Breast epithelium (tissue), 4 donors: Measurements from ENCODE around the gene PSD4. TPM values are rescaled to one million over a fixed set of nuclear protein-coding genes. Genes with fewer than 3 reads are reported as not detected.

Experiments
- DNase-seq, 2 donors: peaks; one replicate each; pipeline ENCODE4 v3.0.0-alpha.2; 2019; ENCODE audit warnings: low spot score in 2 of 2
- H3K27ac ChIP-seq, 2 donors: fragments of 200-600 bp; sonication (generic) in 1 of 2; one replicate each; pipeline ENCODE4 v1.5.1; 2016 to 2019; ENCODE audit warnings: mild to moderate bottlenecking in 1 of 2
- H3K27me3 ChIP-seq, 2 donors: fragments of 200-600 bp; sonication (generic) in 1 of 2; one replicate each; pipeline versions ENCODE4 v1.5.1 to v1.6.0; 2017 to 2019; ENCODE audit warnings: control low read depth in 1 of 2, mild to moderate bottlenecking in 1 of 2
- H3K36me3 ChIP-seq: fragments of 200-600 bp; one replicate; pipeline ENCODE4 v1.5.1; 2019
- H3K4me1 ChIP-seq, 2 donors: fragments of 200-600 bp; sonication (generic); one replicate each; pipeline ENCODE4 v1.5.1; 2016 to 2019; ENCODE audit warnings: control low read depth in 1 of 2
- H3K4me3 ChIP-seq, 3 donors: fragments of 200-600 bp; sonication (generic); 1 replicate in 2 of 3; 2 replicates in 1 of 3; pipeline ENCODE4 v1.5.1; 2016 to 2019; ENCODE audit warnings: mild to moderate bottlenecking in 3 of 3, moderate library complexity in 2 of 3
- H3K9me3 ChIP-seq, 2 donors: fragments of 200-600 bp; sonication (generic) in 1 of 2; one replicate each; pipeline ENCODE4 v1.5.1; 2016 to 2019; ENCODE audit warnings: control low read depth in 1 of 2
- CTCF ChIP-seq, 3 donors: fragments of 450-650 bp; IDR thresholded peaks; one replicate each; pipeline ENCODE4 v1.5.1; 2016 to 2017; ENCODE audit warnings: antibody characterized with exemption in 3 of 3, mild to moderate bottlenecking in 3 of 3, moderate library complexity in 3 of 3
- POLR2A ChIP-seq: fragments of 450-650 bp; IDR thresholded peaks from one replicate; pipeline ENCODE4 v1.6.1; 2016; ENCODE audit warnings: antibody characterized with exemption, mild to moderate bottlenecking, moderate library complexity
- POLR2AphosphoS5 ChIP-seq, 3 donors: sonication (generic); formaldehyde crosslinking; IDR thresholded peaks; one replicate each; pipeline ENCODE4 v1.6.1; 2017; ENCODE audit warnings: antibody characterized with exemption in 3 of 3
- intact Hi-C: fragments of 100-400 bp; cut with DNase I; formaldehyde crosslinking; loops from one replicate; pipeline ENCODE4 v1.15.1; 2023; ENCODE audit warnings: low total_unique reads
- total RNA-seq, 3 donors: library from RNA; depleted of rRNA; stranded (reverse); fragments of >200 nt; gene quantifications; one replicate each; pipeline ENCODE4 v1.1.0, GENCODE V29; 2016

PSD4 gene
- total RNA-seq, 3 donors from 2014 or later = 4.3 to 61.2 (median 40.3) TPM

- TF ChIP-seq POLR2A (no peak), POLR2AphosphoS5 (IDR thresholded peaks at IDR 0.05) (no peak), CTCF (IDR thresholded peaks at IDR 0.05) (no peak)
- intact Hi-C loops = no loop called here
- no peaks in the 10 kb centered on the region for H3K9me3 ChIP-seq
- H3K4me1 ChIP-seq = no peaks in the 10 kb centered on the region
- DNase-seq = no peak
- no peaks in the 10 kb centered on the region for H3K36me3 ChIP-seq
- H3K27ac ChIP-seq = no peak overlapping the region
- no peak overlapping the region for H3K4me3 ChIP-seq
- no peaks in the 10 kb centered on the region for H3K27me3 ChIP-seq
Observed at GRCh38 chr2:113187771-113188170, 14.0 kb downstream of the PSD4 start.

GRCh38 chr2:113190871-113191270, 17.1 kb downstream of the PSD4 start:
- no peaks in the 10 kb centered on the region for H3K9me3 ChIP-seq
- no peaks in the 10 kb centered on the region for H3K27me3 ChIP-seq
- no peak overlapping the region for H3K4me3 ChIP-seq
- no peak overlapping the region for H3K27ac ChIP-seq
- intact Hi-C loops = no loop called here
- no peaks in the 10 kb centered on the region for H3K4me1 ChIP-seq
- no peak for DNase-seq
- TF ChIP-seq POLR2A = no peak
- no peak for TF ChIP-seq POLR2AphosphoS5 (IDR thresholded peaks at IDR 0.05)
- no peaks in the 10 kb centered on the region for H3K36me3 ChIP-seq

GRCh38 chr2:113192459-113193100, 18.8 kb downstream of the PSD4 start:
- DNase-seq = no peak
- Histone ChIP-seq H3K27ac (no peak overlapping the region), H3K9me3 (no peaks in the 10 kb centered on the region), H3K27me3 (no peaks in the 10 kb centered on the region), H3K36me3 (no peaks in the 10 kb centered on the region), H3K4me1 (no peaks in the 10 kb centered on the region), H3K4me3 (no peak overlapping the region)
- no peak for TF ChIP-seq POLR2A
- no peak for TF ChIP-seq CTCF (IDR thresholded peaks at IDR 0.05)
- TF ChIP-seq POLR2AphosphoS5 (IDR thresholded peaks at IDR 0.05) = no peak
- intact Hi-C loops = no loop called here

GRCh38 chr2:113195923-113196501, 22.2 kb downstream of the PSD4 start:
- H3K27me3 ChIP-seq = no peaks in the 10 kb centered on the region
- no peaks in the 10 kb centered on the region for H3K36me3 ChIP-seq
- no peaks in the 10 kb centered on the region for H3K9me3 ChIP-seq
- TF ChIP-seq CTCF (IDR thresholded peaks at IDR 0.05) (no peak), POLR2A (no peak), POLR2AphosphoS5 (IDR thresholded peaks at IDR 0.05) (no peak)
- DNase-seq = no peak
- no peak overlapping the region for H3K4me3 ChIP-seq
- intact Hi-C loops = no loop called here
- H3K27ac ChIP-seq = no peak overlapping the region
- H3K4me1 ChIP-seq = no peaks in the 10 kb centered on the region

- Histone ChIP-seq H3K4me3 (no peak overlapping the region), H3K36me3 (no peaks in the 10 kb centered on the region), H3K27me3 (no peaks in the 10 kb centered on the region), H3K27ac (no peak overlapping the region), H3K4me1 (no peaks in the 10 kb centered on the region), H3K9me3 (no peaks in the 10 kb centered on the region)
- intact Hi-C loops = no loop called here
- no peak for DNase-seq
- no peak for TF ChIP-seq CTCF (IDR thresholded peaks at IDR 0.05)
- no peak for TF ChIP-seq POLR2A
- no peak for TF ChIP-seq POLR2AphosphoS5 (IDR thresholded peaks at IDR 0.05)
Observed at GRCh38 chr2:113196839-113197238, 23.1 kb downstream of the PSD4 start.
